ENCODE measurements around the gene GORASP2. TPM values are rescaled to one million over a fixed set of nuclear protein-coding genes. Genes with fewer than 3 reads are reported as not detected.

GORASP2 gene
- 10 to 100 TPM; 64.5 to 73.7 TPM for total RNA-seq

GRCh38 chr2:170928824-170929685, at the start of gene GORASP2:
Gene GORASP2, plus strand, starts transcription at chr2:170929253. Its CDS starts 88 bp downstream, at chr2:170929341.
- CTCF ChIA-PET = interaction anchor here (0.6 to 4.3 kb wide), 48 partner anchors 9 to 1101 kb away, joined by 3 to 20 read pairs (median 4); partner anchors contain the start of genes DCAF17 and METTL8
- Mint-ChIP-seq H3K36me3 (peaks cover 12% of the 10 kb centered on the region), H3K4me1 (ENCODE audit: low read depth) (peaks cover 34% of the 10 kb centered on the region), H3K9me3 (peaks cover 4% of the 10 kb centered on the region), H3K27me3 (no peaks in the 10 kb centered on the region), H3K4me3 (peak within 1 kb of the TSS; percentile 97), H3K27ac (peak within 1 kb of the TSS; percentile 96)
- intact Hi-C loops (cut with micrococcal nuclease) = loop anchor here (1.0 to 5.0 kb wide), 8 partner anchors 158 to 1347 kb away; partner anchors contain the start of genes DCAF17, DYNC1I2, HAT1 and PPIG
- DNase-seq = peak; percentile 99
- POLR2A ChIA-PET = interaction anchor here (0.7 to 2.4 kb wide), 10 partner anchors 12 to 1627 kb away, joined by 3 to 13 read pairs (median 4); partner anchors contain the start of genes DCAF17, HAT1, METTL8 and PDK1

GRCh38 chr2:170881840-170882239, 47.2 kb upstream of the GORASP2 start:
- H3K36me3 Mint-ChIP-seq = no peaks in the 10 kb centered on the region
- POLR2A ChIA-PET = no interaction called here

GRCh38 chr2:170882758-170883157, 46.3 kb upstream of the GORASP2 start:
- Mint-ChIP-seq H3K4me3 (no peak overlapping the region), H3K36me3 (no peaks in the 10 kb centered on the region), H3K4me1 (ENCODE audit: low read depth) (peaks cover 6% of the 10 kb centered on the region), H3K27ac (no peak overlapping the region), H3K9me3 (no peaks in the 10 kb centered on the region), H3K27me3 (peaks cover 2% of the 10 kb centered on the region)
- intact Hi-C loops (cut with micrococcal nuclease) = no loop called here
- DNase-seq = no peak
- POLR2A ChIA-PET = no interaction called here
- CTCF ChIA-PET = interaction anchor here (3.5 kb wide), 1 partner anchor 9 kb away, joined by 18 read pairs; no protein-coding TSS in a partner anchor

More at GRCh38 chr2:170881840-170882239, 47.2 kb upstream of the GORASP2 start:
- peaks cover 6% of the 10 kb centered on the region for H3K4me1 Mint-ChIP-seq (ENCODE audit: low read depth)
- H3K27me3 Mint-ChIP-seq = peaks cover 2% of the 10 kb centered on the region
- no peak overlapping the region for H3K4me3 Mint-ChIP-seq
- CTCF ChIA-PET = interaction anchor here (1.4 kb wide), 1 partner anchor 9 kb away, joined by 11 read pairs; no protein-coding TSS in a partner anchor
- no peaks in the 10 kb centered on the region for H3K9me3 Mint-ChIP-seq
- H3K27ac Mint-ChIP-seq = no peak overlapping the region
- DNase-seq = no peak
- intact Hi-C loops (cut with micrococcal nuclease) = no loop called here

- ChIA-PET CTCF (interaction anchor here (1.2 to 3.5 kb wide), 2 partner anchors 10 to 12 kb away, joined by 3 to 18 read pairs; no protein-coding TSS in a partner anchor), POLR2A (no interaction called here)
- no peaks in the 10 kb centered on the region for H3K36me3 Mint-ChIP-seq
- H3K4me3 Mint-ChIP-seq = no peak overlapping the region
- H3K27me3 Mint-ChIP-seq = peaks cover 2% of the 10 kb centered on the region
- peaks cover under 1% of the 10 kb centered on the region for H3K4me1 Mint-ChIP-seq (ENCODE audit: low read depth)
- H3K9me3 Mint-ChIP-seq = no peaks in the 10 kb centered on the region
- no peak for DNase-seq
- H3K27ac Mint-ChIP-seq = no peak overlapping the region
- intact Hi-C loops (cut with micrococcal nuclease) = no loop called here
Observed at GRCh38 chr2:170883683-170884082, 45.4 kb upstream of the GORASP2 start.

GRCh38 chr2:170885130-170885791, 43.8 kb upstream of the GORASP2 start:
- no peaks in the 10 kb centered on the region for H3K9me3 Mint-ChIP-seq

GRCh38 chr2:170886386-170886785, 42.7 kb upstream of the GORASP2 start:
- intact Hi-C loops (cut with micrococcal nuclease) = no loop called here
- Mint-ChIP-seq H3K4me1 (ENCODE audit: low read depth) (no peaks in the 10 kb centered on the region), H3K27ac (no peak overlapping the region), H3K9me3 (no peaks in the 10 kb centered on the region), H3K27me3 (peaks cover 2% of the 10 kb centered on the region), H3K36me3 (no peaks in the 10 kb centered on the region), H3K4me3 (no peak overlapping the region)
- ChIA-PET CTCF (interaction anchor here (3.5 kb wide), 1 partner anchor 12 kb away, joined by 18 read pairs; no protein-coding TSS in a partner anchor), POLR2A (no interaction called here)
- no peak for DNase-seq

More at GRCh38 chr2:170885130-170885791, 43.8 kb upstream of the GORASP2 start:
- peaks cover 2% of the 10 kb centered on the region for H3K27me3 Mint-ChIP-seq
- DNase-seq = no peak
- CTCF ChIA-PET = interaction anchor here (3.5 kb wide), 1 partner anchor 11 kb away, joined by 18 read pairs; no protein-coding TSS in a partner anchor
- POLR2A ChIA-PET = no interaction called here
- H3K36me3 Mint-ChIP-seq = no peaks in the 10 kb centered on the region
- H3K4me1 Mint-ChIP-seq (ENCODE audit: low read depth) = no peaks in the 10 kb centered on the region
- intact Hi-C loops (cut with micrococcal nuclease) = no loop called here
- H3K27ac Mint-ChIP-seq = no peak overlapping the region
- H3K4me3 Mint-ChIP-seq = no peak overlapping the region

GRCh38 chr2:170887496-170887895, 41.6 kb upstream of the GORASP2 start:
- H3K4me3 Mint-ChIP-seq = no peak overlapping the region
- intact Hi-C loops (cut with micrococcal nuclease) = no loop called here
- H3K27ac Mint-ChIP-seq = no peak overlapping the region
- POLR2A ChIA-PET = no interaction called here
- peaks cover 2% of the 10 kb centered on the region for H3K27me3 Mint-ChIP-seq
- CTCF ChIA-PET = no interaction called here
- no peaks in the 10 kb centered on the region for H3K4me1 Mint-ChIP-seq (ENCODE audit: low read depth)
- H3K9me3 Mint-ChIP-seq = no peaks in the 10 kb centered on the region
- H3K36me3 Mint-ChIP-seq = no peaks in the 10 kb centered on the region
- DNase-seq = no peak

- no peaks in the 10 kb centered on the region for H3K9me3 Mint-ChIP-seq
- no peak overlapping the region for H3K27ac Mint-ChIP-seq
- intact Hi-C loops (cut with micrococcal nuclease) = no loop called here
- peaks cover 2% of the 10 kb centered on the region for H3K27me3 Mint-ChIP-seq
- ChIA-PET CTCF (interaction anchor here (2.6 kb wide), 1 partner anchor 15 kb away, joined by 6 read pairs; no protein-coding TSS in a partner anchor), POLR2A (no interaction called here)
- DNase-seq = no peak
- H3K4me1 Mint-ChIP-seq (ENCODE audit: low read depth) = no peaks in the 10 kb centered on the region
- no peak overlapping the region for H3K4me3 Mint-ChIP-seq
- no peaks in the 10 kb centered on the region for H3K36me3 Mint-ChIP-seq
Observed at GRCh38 chr2:170887896-170888295, 41.2 kb upstream of the GORASP2 start.

GRCh38 chr2:170891893-170892292, 37.2 kb upstream of the GORASP2 start:
- intact Hi-C loops (cut with micrococcal nuclease) = no loop called here
- Mint-ChIP-seq H3K27ac (no peak overlapping the region), H3K27me3 (no peaks in the 10 kb centered on the region), H3K9me3 (no peaks in the 10 kb centered on the region), H3K4me1 (ENCODE audit: low read depth) (no peaks in the 10 kb centered on the region), H3K36me3 (no peaks in the 10 kb centered on the region), H3K4me3 (no peak overlapping the region)
- ChIA-PET CTCF (interaction anchor here (0.6 to 1.8 kb wide), 3 partner anchors 15 to 1123 kb away, joined by 4 to 7 read pairs (median 4); no protein-coding TSS in a partner anchor), POLR2A (no interaction called here)
- no peak for DNase-seq

- no peaks in the 10 kb centered on the region for H3K4me1 Mint-ChIP-seq (ENCODE audit: low read depth)
- CTCF ChIA-PET = interaction anchor here (0.6 to 1.8 kb wide), 4 partner anchors 16 to 1122 kb away, joined by 3 to 7 read pairs (median 4); no protein-coding TSS in a partner anchor
- POLR2A ChIA-PET = no interaction called here
- no peaks in the 10 kb centered on the region for H3K9me3 Mint-ChIP-seq
- no peak overlapping the region for H3K27ac Mint-ChIP-seq
- H3K36me3 Mint-ChIP-seq = no peaks in the 10 kb centered on the region
- H3K4me3 Mint-ChIP-seq = no peak overlapping the region
- DNase-seq = no peak
- H3K27me3 Mint-ChIP-seq = no peaks in the 10 kb centered on the region
- intact Hi-C loops (cut with micrococcal nuclease) = no loop called here
Observed at GRCh38 chr2:170892391-170892951, 36.6 kb upstream of the GORASP2 start.

- intact Hi-C loops (cut with micrococcal nuclease) = no loop called here
- Mint-ChIP-seq H3K27ac (no peak overlapping the region), H3K9me3 (no peaks in the 10 kb centered on the region)
Observed at GRCh38 chr2:170895023-170895757, 33.9 kb upstream of the GORASP2 start.

More at GRCh38 chr2:170895023-170895757, 33.9 kb upstream of the GORASP2 start:
- Mint-ChIP-seq H3K4me1 (ENCODE audit: low read depth) (no peaks in the 10 kb centered on the region), H3K36me3 (no peaks in the 10 kb centered on the region), H3K27me3 (peaks cover 3% of the 10 kb centered on the region), H3K4me3 (no peak overlapping the region)
- DNase-seq = no peak
- ChIA-PET POLR2A (interaction anchor here (0.7 kb wide), 1 partner anchor 827 kb away, joined by 3 read pairs; no protein-coding TSS in a partner anchor), CTCF (interaction anchor here (0.7 to 0.8 kb wide), 3 partner anchors 21 to 34 kb away, joined by 3 read pairs; partner anchors contain the start of gene GORASP2)

All from activated CD4-positive, alpha-beta memory T cell treated with anti-CD3 and anti-CD28 coated beads for 36 hours (primary cell).